KMS-11 (cell line): ENCODE data around the gene ZFP62.

Source experiments
- H2AFZ ChIP-seq: fragments of 200-600 bp; sonication (generic); 2 replicates; pipeline ENCODE4 v1.6.1; 2016; ENCODE audit warnings: antibody characterized with exemption, mixed run types, low read depth
- H3K27ac ChIP-seq: fragments of 200-600 bp; sonication (generic); 2 replicates; pipeline ENCODE4 v1.6.1; 2016; ENCODE audit warnings: mild to moderate bottlenecking, mixed run types
- H3K27me3 ChIP-seq: fragments of 200-600 bp; sonication (generic); 2 replicates; pipeline ENCODE4 v1.6.1; 2017; ENCODE audit warnings: mild to moderate bottlenecking, low read depth, mixed run types, moderate library complexity; ENCODE audit not compliant: insufficient read depth
- H3K36me3 ChIP-seq: fragments of 200-600 bp; sonication (generic); 2 replicates; pipeline ENCODE4 v1.6.1; 2017; ENCODE audit warnings: mild to moderate bottlenecking, mixed run types; ENCODE audit not compliant: insufficient read depth
- H3K4me1 ChIP-seq: fragments of 200-600 bp; sonication (generic); 2 replicates; pipeline ENCODE4 v1.6.1; 2016; ENCODE audit warnings: mild to moderate bottlenecking, low read depth, mixed run types; ENCODE audit not compliant: poor library complexity, severe bottlenecking
- H3K4me2 ChIP-seq: fragments of 200-600 bp; sonication (generic); 2 replicates; pipeline ENCODE4 v1.7.0; 2016; ENCODE audit warnings: mild to moderate bottlenecking, mixed run types
- H3K4me3 ChIP-seq: fragments of 200-600 bp; sonication (generic); IDR thresholded peaks from 2 replicates; pipeline ENCODE4 v1.6.1; 2017; ENCODE audit warnings: low read depth, low read length, mixed read lengths; ENCODE audit not compliant: insufficient read depth
- H3K79me2 ChIP-seq: fragments of 200-600 bp; sonication (generic); 2 replicates; pipeline ENCODE4 v1.6.1; 2016; ENCODE audit warnings: low read depth, mixed run types; ENCODE audit not compliant: insufficient read depth
- H3K9ac ChIP-seq: fragments of 200-600 bp; sonication (generic); 2 replicates; pipeline ENCODE4 v1.6.1; 2016; ENCODE audit warnings: mild to moderate bottlenecking, mixed run types
- H4K20me1 ChIP-seq: fragments of 200-600 bp; sonication (generic); 2 replicates; pipeline ENCODE4 v1.6.1; 2016; ENCODE audit warnings: mild to moderate bottlenecking, mixed run types; ENCODE audit not compliant: insufficient read depth
- TF ChIP-seq, protein P1 (sequence below): fragments of 200-600 bp; sonication (generic); conservative IDR thresholded peaks from 2 replicates; pipeline ENCODE4 v1.6.1; 2017; ENCODE audit warnings: low read depth, mild to moderate bottlenecking, antibody characterized with exemption, low read length, moderate library complexity, mixed read lengths

The ZFP62 gene

GRCh38 chr5:180807654-180808414 lies 53.2 kb downstream of the ZFP62 start:
- Histone ChIP-seq H3K36me3 (no peaks in the 10 kb centered on the region), H2AFZ (no peak overlapping the region), H3K9ac (no peak overlapping the region), H3K27ac (no peak overlapping the region), H3K79me2 (no peaks in the 10 kb centered on the region; the same call in 1 of the 2 replicates), H4K20me1 (no peaks in the 10 kb centered on the region), H3K4me1 (peaks cover 61% of the 10 kb centered on the region), H3K4me3 (no peak overlapping the region), H3K27me3 (no peaks in the 10 kb centered on the region), H3K4me2 (peak overlapping the region; percentile 68; the same call in 1 of the 2 replicates)
- TF ChIP-seq, protein P1, sequence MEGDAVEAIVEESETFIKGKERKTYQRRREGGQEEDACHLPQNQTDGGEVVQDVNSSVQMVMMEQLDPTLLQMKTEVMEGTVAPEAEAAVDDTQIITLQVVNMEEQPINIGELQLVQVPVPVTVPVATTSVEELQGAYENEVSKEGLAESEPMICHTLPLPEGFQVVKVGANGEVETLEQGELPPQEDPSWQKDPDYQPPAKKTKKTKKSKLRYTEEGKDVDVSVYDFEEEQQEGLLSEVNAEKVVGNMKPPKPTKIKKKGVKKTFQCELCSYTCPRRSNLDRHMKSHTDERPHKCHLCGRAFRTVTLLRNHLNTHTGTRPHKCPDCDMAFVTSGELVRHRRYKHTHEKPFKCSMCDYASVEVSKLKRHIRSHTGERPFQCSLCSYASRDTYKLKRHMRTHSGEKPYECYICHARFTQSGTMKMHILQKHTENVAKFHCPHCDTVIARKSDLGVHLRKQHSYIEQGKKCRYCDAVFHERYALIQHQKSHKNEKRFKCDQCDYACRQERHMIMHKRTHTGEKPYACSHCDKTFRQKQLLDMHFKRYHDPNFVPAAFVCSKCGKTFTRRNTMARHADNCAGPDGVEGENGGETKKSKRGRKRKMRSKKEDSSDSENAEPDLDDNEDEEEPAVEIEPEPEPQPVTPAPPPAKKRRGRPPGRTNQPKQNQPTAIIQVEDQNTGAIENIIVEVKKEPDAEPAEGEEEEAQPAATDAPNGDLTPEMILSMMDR = no peak

DNA sequence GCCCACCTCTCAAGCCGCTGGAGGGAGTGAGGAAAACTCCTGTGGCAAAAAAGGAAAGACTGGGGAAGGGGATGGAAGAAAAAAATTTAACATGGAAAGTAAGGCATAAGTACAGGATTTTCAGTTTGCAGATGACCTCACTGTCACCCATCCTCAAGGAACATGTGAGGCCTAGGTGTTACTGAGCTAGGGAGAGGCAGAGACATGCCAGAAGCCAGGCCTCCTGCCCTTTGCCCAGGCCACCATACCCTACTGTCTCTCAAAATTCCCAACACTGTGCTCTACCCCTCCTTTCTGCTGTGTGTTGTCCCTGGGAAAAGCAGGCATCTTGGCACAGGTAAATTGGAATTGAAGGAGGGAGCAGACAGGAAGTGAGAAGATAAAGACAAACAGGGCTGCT lies 54.0 kb downstream of the ZFP62 start:
- Histone ChIP-seq H4K20me1 (no peaks in the 10 kb centered on the region), H3K9ac (no peak overlapping the region), H3K4me3 (no peak overlapping the region), H3K79me2 (peaks cover under 1% of the 10 kb centered on the region; the same call in 1 of the 2 replicates), H2AFZ (no peak overlapping the region), H3K27me3 (no peaks in the 10 kb centered on the region), H3K36me3 (no peaks in the 10 kb centered on the region), H3K27ac (no peak overlapping the region), H3K4me1 (peaks cover 53% of the 10 kb centered on the region), H3K4me2 (no peak overlapping the region)
- TF ChIP-seq, protein P1 = no peak

DNA sequence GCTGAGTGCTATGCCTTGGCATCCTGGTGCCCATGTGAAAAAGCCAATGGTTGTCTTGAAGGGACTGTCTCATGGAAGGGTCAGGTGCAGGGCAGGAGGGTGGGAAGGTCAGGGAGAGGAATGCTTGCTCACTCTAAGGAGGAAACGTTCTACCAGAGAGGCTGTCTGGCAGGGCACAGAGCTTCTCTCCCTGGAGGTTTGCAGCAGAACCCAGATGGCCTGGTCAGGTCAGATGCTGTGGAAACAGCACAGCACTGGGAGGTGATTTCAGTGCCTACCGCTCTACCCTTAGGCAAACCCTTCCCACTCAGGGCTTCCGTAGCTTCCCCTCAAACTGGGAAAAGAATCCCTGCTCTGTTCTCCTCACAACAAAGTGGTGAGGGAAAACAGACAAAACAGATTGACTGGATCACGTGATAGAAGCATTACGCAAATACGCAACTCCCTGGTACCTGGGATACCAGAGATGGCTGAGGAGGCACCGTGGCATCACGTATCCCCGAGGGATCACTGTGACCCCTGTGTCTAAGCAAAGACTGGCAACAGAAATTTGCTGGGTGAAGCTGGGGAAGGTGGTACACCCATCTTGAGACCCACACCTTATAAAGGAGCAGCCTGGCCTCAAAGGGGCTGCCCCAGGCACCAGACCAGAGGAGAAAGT lies 54.6 kb downstream of the ZFP62 start:
- H3K4me3 ChIP-seq = no peak overlapping the region
- H3K27ac ChIP-seq = no peak overlapping the region
- no peaks in the 10 kb centered on the region for H3K36me3 ChIP-seq
- no peaks in the 10 kb centered on the region for H4K20me1 ChIP-seq
- peaks cover 53% of the 10 kb centered on the region for H3K4me1 ChIP-seq
- H3K79me2 ChIP-seq = peaks cover 6% of the 10 kb centered on the region
- H3K4me2 ChIP-seq = no peak overlapping the region
- TF ChIP-seq, protein P1 = no peak
- H3K9ac ChIP-seq = no peak overlapping the region
- no peaks in the 10 kb centered on the region for H3K27me3 ChIP-seq
- no peak overlapping the region for H2AFZ ChIP-seq

- Histone ChIP-seq H2AFZ (peak overlapping the region; percentile 12; the same call in 1 of the 2 replicates), H4K20me1 (no peaks in the 10 kb centered on the region), H3K4me1 (peaks cover 59% of the 10 kb centered on the region), H3K79me2 (peaks cover 29% of the 10 kb centered on the region), H3K4me3 (no peak overlapping the region), H3K27ac (peak overlapping the region; percentile 79), H3K36me3 (no peaks in the 10 kb centered on the region), H3K27me3 (no peaks in the 10 kb centered on the region), H3K9ac (peak overlapping the region; percentile 65; the same call in 1 of the 2 replicates), H3K4me2 (peak overlapping the region; percentile 71; the same call in 1 of the 2 replicates)
- TF ChIP-seq, protein P1 = no peak
These were observed 56.9 kb downstream of the ZFP62 start for GRCh38 chr5:180804129-180804618.
